HCT116 (cell line): Measurements from ENCODE around the gene FRMPD4. TPM values are rescaled to one million over a fixed set of nuclear protein-coding genes. Genes with fewer than 3 reads are reported as not detected.

Experiments used
- ATAC-seq: fragments of 200-7000 bp; cut with Tn5 transposase; 2 replicates; pipeline ENCODE4 v1.9.1; 2020; ENCODE audit warnings: mild to moderate bottlenecking, moderate library complexity
- BruUV-seq: library from RNA; stranded (reverse); fragments of 400-500 nt; replicated peaks from 2 replicates; lab custom pipeline; 2021; lab: Mats Ljungman, UMichigan
- CTCF ChIA-PET: fragments of 300-600 bp; sonication (Branson Sonifier 250); formaldehyde crosslinking; loops from one replicate; lab custom pipeline; 2021; ENCODE audit warnings: antibody characterized with exemption; lab: Charles Lee
- POLR2A ChIA-PET: fragments of 300-600, 350-600 bp; sonication (Branson Sonifier 250); formaldehyde crosslinking; loops from one replicate; lab custom pipeline; 2021; ENCODE audit warnings: antibody characterized with exemption; lab: Charles Lee
- RAD21 ChIA-PET, 2 experiments: fragments of 300-600 bp; sonication (Branson Sonifier 250); formaldehyde crosslinking; loops; one replicate each; lab custom pipeline; 2023; ENCODE audit warnings: low total read pairs in 2 of 2; ENCODE audit not compliant: uncharacterized antibody in 2 of 2, unreplicated experiment in 2 of 2, low non-redundant PET in 1 of 2; lab: Charles Lee
- DNase-seq: peaks from one replicate; pipeline ENCODE4 v3.0.0-alpha.2; 2010; ENCODE audit warnings: low read depth, low spot score
- H2AFZ ChIP-seq: fragments of 200-600 bp; shearing (Covaris generic), sonication (generic); 2 replicates; pipeline ENCODE4 v1.6.1; 2017; ENCODE audit warnings: low read depth, mixed run types, mixed read lengths, antibody characterized with exemption, low read length; ENCODE audit not compliant: poor library complexity, severe bottlenecking
- H3K27ac ChIP-seq: 2 replicates; pipeline ENCODE4 v1.5.1; 2012; ENCODE audit warnings: low read depth, low read length
- H3K27me3 ChIP-seq: fragments of 200-600 bp; sonication (generic); 2 replicates; pipeline ENCODE4 v1.6.1; 2016; ENCODE audit warnings: mixed run types, low read length, mixed read lengths; ENCODE audit not compliant: insufficient read depth
- H3K36me3 ChIP-seq, 2 experiments: fragments of 200-500 bp in 1 of 2; fragments of 200-600 bp in 1 of 2; sonication (Bioruptor generic) in 1 of 2; sonication (generic) in 1 of 2; 2 replicates each; pipeline versions ENCODE4 v1.5.1 to v1.6.1; 2014 to 2016; ENCODE audit warnings: low read length in 2 of 2, inconsistent platforms in 1 of 2, mixed read lengths in 1 of 2, mixed run types in 1 of 2; ENCODE audit not compliant: insufficient read depth in 2 of 2, control insufficient read depth in 1 of 2
- H3K4me1 ChIP-seq, 2 experiments: fragments of 200-600 bp in 1 of 2; sonication (generic) in 1 of 2; 2 replicates each; pipeline versions ENCODE4 v1.5.1 to v1.6.1; 2012 to 2017; ENCODE audit warnings: low read length in 2 of 2, inconsistent platforms in 1 of 2, mild to moderate bottlenecking in 1 of 2, mixed read lengths in 1 of 2, mixed run types in 1 of 2, moderate library complexity in 1 of 2; ENCODE audit not compliant: insufficient read depth in 2 of 2, control insufficient read depth in 1 of 2
- H3K4me2 ChIP-seq: fragments of 200-600 bp; sonication (generic); 2 replicates; pipeline ENCODE4 v1.6.1; 2017; ENCODE audit warnings: mixed run types, low read length, mixed read lengths
- H3K4me3 ChIP-seq, 2 experiments: fragments of 200-600 bp in 1 of 2; sonication (generic) in 1 of 2; replicated peaks in 1 of 2; 2 replicates each; pipeline ENCODE4 v1.5.1; 2011 to 2016; ENCODE audit warnings: low read length in 2 of 2, control low read depth in 1 of 2, low read depth in 1 of 2, mild to moderate bottlenecking in 1 of 2, mixed read lengths in 1 of 2, mixed run types in 1 of 2
- H3K79me2 ChIP-seq: fragments of 200-600 bp; sonication (generic); 2 replicates; pipeline ENCODE4 v1.6.1; 2017; ENCODE audit warnings: mild to moderate bottlenecking, mixed run types, low read length, moderate library complexity, mixed read lengths; ENCODE audit not compliant: insufficient read depth
- H3K9ac ChIP-seq: fragments of 200-600 bp; sonication (generic); 2 replicates; pipeline ENCODE4 v1.6.1; 2016; ENCODE audit warnings: low read length, mixed read lengths
- H3K9me2 ChIP-seq: fragments of 200-600 bp; sonication (generic), shearing (Covaris generic); 2 replicates; pipeline ENCODE4 v1.6.1; 2017; ENCODE audit warnings: mixed run types, mild to moderate bottlenecking, moderate library complexity; ENCODE audit not compliant: insufficient read depth
- H3K9me3 ChIP-seq, 2 experiments: fragments of 200-500 bp in 1 of 2; fragments of 200-600 bp in 1 of 2; sonication (Bioruptor generic) in 1 of 2; sonication (generic) in 1 of 2; 2 replicates each; pipeline ENCODE4 v1.6.1; 2014 to 2017; ENCODE audit warnings: low read length in 2 of 2, mixed read lengths in 2 of 2, inconsistent platforms in 1 of 2, low read depth in 1 of 2, mild to moderate bottlenecking in 1 of 2, mixed run types in 1 of 2, moderate library complexity in 1 of 2; ENCODE audit not compliant: control insufficient read depth in 1 of 2, insufficient read depth in 1 of 2
- H4K20me1 ChIP-seq: fragments of 200-600 bp; sonication (generic), shearing (Covaris generic); 2 replicates; pipeline ENCODE4 v1.6.1; 2017; ENCODE audit warnings: mixed run types, mild to moderate bottlenecking, moderate library complexity; ENCODE audit not compliant: insufficient read depth
- CTCF ChIP-seq, 3 experiments: fragments of 200-600 bp in 1 of 3; sonication (generic) in 1 of 3; IDR thresholded peaks in 2 of 3; conservative IDR thresholded peaks in 1 of 3; 2 replicates each; pipeline ENCODE4 v1.5.1; 2012 to 2017; ENCODE audit warnings: low read depth in 2 of 3, low read length in 2 of 3, antibody characterized with exemption in 1 of 3, borderline replicate concordance in 1 of 3, control low read depth in 1 of 3, mild to moderate bottlenecking in 1 of 3, mixed read lengths in 1 of 3, mixed run types in 1 of 3, moderate library complexity in 1 of 3; ENCODE audit not compliant: insufficient read depth in 1 of 3
- EZH2 ChIP-seq: fragments of 200-600 bp; sonication (generic); IDR thresholded peaks from 2 replicates; pipeline ENCODE4 v1.6.1; 2017; ENCODE audit warnings: antibody characterized with exemption, mixed run types
- FOSL1 ChIP-seq: IDR thresholded peaks from 2 replicates; pipeline ENCODE4 v1.6.1; 2012; ENCODE audit warnings: low read depth
- POLR2A ChIP-seq: IDR thresholded peaks from 2 replicates; pipeline ENCODE4 v1.7.0; 2011; ENCODE audit warnings: borderline replicate concordance; ENCODE audit not compliant: insufficient read depth, insufficient read length; ENCODE audit errors: extremely low read depth
- POLR2AphosphoS5 ChIP-seq: IDR thresholded peaks from 2 replicates; pipeline ENCODE4 v1.6.1; 2011; ENCODE audit warnings: mild to moderate bottlenecking, low read depth, low read length, moderate library complexity
- RAD21 ChIP-seq: IDR thresholded peaks from 2 replicates; pipeline ENCODE4 v1.6.1; 2012; ENCODE audit warnings: low read depth, mild to moderate bottlenecking
- REST ChIP-seq: IDR thresholded peaks from 2 replicates; pipeline ENCODE4 v1.6.1; 2012; ENCODE audit warnings: low read depth
- YY1 ChIP-seq: IDR thresholded peaks from 2 replicates; pipeline ENCODE4 v1.6.1; 2011; ENCODE audit warnings: low read length, low read depth, moderate library complexity, mild to moderate bottlenecking; ENCODE audit not compliant: insufficient replicate concordance; ENCODE audit errors: extremely low read depth
- ZBTB33 ChIP-seq: IDR thresholded peaks from 2 replicates; pipeline ENCODE4 v1.6.1; 2011; ENCODE audit warnings: mild to moderate bottlenecking, low read length, moderate library complexity; ENCODE audit not compliant: insufficient replicate concordance; ENCODE audit errors: extremely low read depth
- ZFX ChIP-seq: fragments of 450-650 bp; IDR thresholded peaks from 2 replicates; pipeline ENCODE4 v1.6.1; 2017
- ZNF274 ChIP-seq: fragments of 200-500 bp; sonication (Bioruptor generic); IDR thresholded peaks from 2 replicates; pipeline ENCODE4 v1.6.1; 2014; ENCODE audit warnings: mild to moderate bottlenecking, low read depth, low read length, inconsistent platforms
- intact Hi-C: fragments of 100-400 bp; cut with micrococcal nuclease; formaldehyde crosslinking; loops from 2 replicates; pipeline ENCODE4 v1.10.0; 2022
- total RNA-seq: library from RNA; stranded (reverse); gene quantifications from one replicate; pipeline ENCODE4 v1.2.1, GENCODE V29; 2021; ENCODE audit not compliant: unreplicated experiment

FRMPD4 gene
- total RNA-seq, 1 experiment from 2014 or later: not detected

GRCh38 chrX:12142661-12143060 is 4.4 kb downstream of the FRMPD4 start:
- no TSS peak for BruUV-seq
- TF ChIP-seq CTCF (IDR thresholded peaks at IDR 0.05 in 2 of 3, conservative IDR thresholded peaks at IDR 0.05 in 1 of 3; ENCODE audit: borderline replicate concordance in 1 of 3, insufficient read depth in 1 of 3, low read depth in 2 of 3, low read length in 2 of 3) (no peak), POLR2A (no peak), ZBTB33 (no peak), RAD21 (no peak), ZNF274 (no peak), REST (no peak), POLR2AphosphoS5 (no peak), YY1 (no peak), FOSL1 (no peak), EZH2 (no peak), ZFX (no peak)
- Histone ChIP-seq H3K4me3 (no peak overlapping the region), H3K4me2 (no peak overlapping the region), H3K36me3 (no peaks in the 10 kb centered on the region), H3K27me3 (no peaks in the 10 kb centered on the region), H3K9me3 (no peaks in the 10 kb centered on the region), H4K20me1 (no peaks in the 10 kb centered on the region), H3K9me2 (no peaks in the 10 kb centered on the region), H2AFZ (no peak overlapping the region), H3K9ac (no peak overlapping the region), H3K79me2 (no peaks in the 10 kb centered on the region), H3K4me1 (no peaks in the 10 kb centered on the region), H3K27ac (no peak overlapping the region)
- DNase-seq (no peak), ATAC-seq (no peak)
- intact Hi-C loops: no loop called here
- POLR2A ChIA-PET: no interaction called here
- RAD21 ChIA-PET: no interaction called here
- CTCF ChIA-PET: no interaction called here
